ENCODE results near the gene TICAM2.

Gene TICAM2

GRCh38 chr5:115544436-115545350 lies 57.6 kb downstream of the TICAM2 start, which contains the start of gene FEM1C:
TSS of gene FEM1C (minus strand) at chr5:115544775. CDS start at chr5:115543493, 1,282 bp downstream.
- Histone ChIP-seq H2AFZ (ENCODE audit: low read depth, low read length, severe bottlenecking) (peak within 1 kb of the TSS; percentile 99), H3K4me2 (ENCODE audit: low read depth, low read length, poor library complexity, severe bottlenecking) (peak within 1 kb of the TSS; percentile 71), H3K79me2 (ENCODE audit: insufficient read depth, low read length) (peaks cover 44% of the 10 kb centered on the region), H3K36me3 (ENCODE audit: low read length) (peaks cover 38% of the 10 kb centered on the region), H3K27ac (ENCODE audit: low read depth, low read length) (peak within 1 kb of the TSS; percentile 88), H4K20me1 (ENCODE audit: low read depth, low read length) (peaks cover 27% of the 10 kb centered on the region), H3F3A (ENCODE audit: insufficient read depth) (no peaks in the 10 kb centered on the region), H3K9ac (ENCODE audit: low read length) (peak within 1 kb of the TSS; percentile 99), H3K4me3 (ENCODE audit: insufficient read depth, low read length, poor library complexity, severe bottlenecking) (peak within 1 kb of the TSS; percentile 99), H3K27me3 (ENCODE audit: low read length) (no peaks in the 10 kb centered on the region), H3K9me3 (ENCODE audit: insufficient read depth, low read length) (peaks cover 9% of the 10 kb centered on the region; the same call in 1 of the 2 replicates), H3K9me2 (replicated peaks; ENCODE audit: insufficient read depth, low read length) (no peaks in the 10 kb centered on the region)
- TF ChIP-seq EZH2phosphoT487 (conservative IDR thresholded peaks at IDR 0.05; ENCODE audit: low read length) (no peak), CTCF (IDR thresholded peaks at IDR 0.05; ENCODE audit: insufficient read depth, low read length, poor library complexity, severe bottlenecking) (no peak)

GRCh38 chr5:115544043-115544435 lies 58.2 kb downstream of the TICAM2 start:
- H3K27ac ChIP-seq (ENCODE audit: low read depth, low read length): peak overlapping the region; percentile 88
- H3K9ac ChIP-seq (ENCODE audit: low read length): peak overlapping the region; percentile 99
- TF ChIP-seq CTCF (IDR thresholded peaks at IDR 0.05; ENCODE audit: insufficient read depth, low read length, poor library complexity, severe bottlenecking) (no peak), EZH2phosphoT487 (conservative IDR thresholded peaks at IDR 0.05; ENCODE audit: low read length) (no peak)
- peak overlapping the region; percentile 80 for H2AFZ ChIP-seq (ENCODE audit: low read depth, low read length, severe bottlenecking)
- H3K79me2 ChIP-seq (ENCODE audit: insufficient read depth, low read length): peaks cover 51% of the 10 kb centered on the region
- H4K20me1 ChIP-seq (ENCODE audit: low read depth, low read length): peaks cover 27% of the 10 kb centered on the region
- H3K36me3 ChIP-seq (ENCODE audit: low read length): peaks cover 44% of the 10 kb centered on the region
- peak overlapping the region; percentile 71 for H3K4me2 ChIP-seq (ENCODE audit: low read depth, low read length, poor library complexity, severe bottlenecking)
- no peaks in the 10 kb centered on the region for H3F3A ChIP-seq (ENCODE audit: insufficient read depth)
- H3K4me3 ChIP-seq (ENCODE audit: insufficient read depth, low read length, poor library complexity, severe bottlenecking): peak overlapping the region; percentile 99
- peaks cover 9% of the 10 kb centered on the region; the same call in 1 of the 2 replicates for H3K9me3 ChIP-seq (ENCODE audit: insufficient read depth, low read length)
- H3K27me3 ChIP-seq (ENCODE audit: low read length): no peaks in the 10 kb centered on the region
- H3K9me2 ChIP-seq (replicated peaks; ENCODE audit: insufficient read depth, low read length): no peaks in the 10 kb centered on the region

GRCh38 chr5:115543365-115544042 lies 58.8 kb downstream of the TICAM2 start:
- H3K4me2 ChIP-seq (ENCODE audit: low read depth, low read length, poor library complexity, severe bottlenecking): peak overlapping the region; percentile 71
- TF ChIP-seq EZH2phosphoT487 (conservative IDR thresholded peaks at IDR 0.05; ENCODE audit: low read length): no peak
- TF ChIP-seq CTCF (IDR thresholded peaks at IDR 0.05; ENCODE audit: insufficient read depth, low read length, poor library complexity, severe bottlenecking): no peak
- peaks cover 49% of the 10 kb centered on the region for H3K36me3 ChIP-seq (ENCODE audit: low read length)
- H3F3A ChIP-seq (ENCODE audit: insufficient read depth): no peaks in the 10 kb centered on the region
- H2AFZ ChIP-seq (ENCODE audit: low read depth, low read length, severe bottlenecking): peak overlapping the region; percentile 80
- H4K20me1 ChIP-seq (ENCODE audit: low read depth, low read length): peaks cover 28% of the 10 kb centered on the region
- peak overlapping the region; percentile 99 for H3K9ac ChIP-seq (ENCODE audit: low read length)
- peak overlapping the region; percentile 88 for H3K27ac ChIP-seq (ENCODE audit: low read depth, low read length)
- H3K27me3 ChIP-seq (ENCODE audit: low read length): no peaks in the 10 kb centered on the region
- H3K9me2 ChIP-seq (replicated peaks; ENCODE audit: insufficient read depth, low read length): no peaks in the 10 kb centered on the region
- peaks cover 56% of the 10 kb centered on the region for H3K79me2 ChIP-seq (ENCODE audit: insufficient read depth, low read length)
- H3K4me3 ChIP-seq (ENCODE audit: insufficient read depth, low read length, poor library complexity, severe bottlenecking): peak overlapping the region; percentile 99
- H3K9me3 ChIP-seq (ENCODE audit: insufficient read depth, low read length): peaks cover 9% of the 10 kb centered on the region; the same call in 1 of the 2 replicates
